ENCODE data around the gene GABBR1. TPM values are rescaled to one million over a fixed set of nuclear protein-coding genes. Genes with fewer than 3 reads are reported as not detected.

The GABBR1 gene
- total RNA-seq, 4 donors from 2014 or later = 4.7 to 92.4 (median 16.9) TPM

GRCh38 chr6:29532320-29532951, 100.5 kb downstream of the GABBR1 start:
- Histone ChIP-seq H3K36me3 (no peaks in the 10 kb centered on the region), H3K27ac (no peak overlapping the region), H3K9me3 (no peaks in the 10 kb centered on the region), H3K4me3 (no peak overlapping the region), H3K27me3 (no peaks in the 10 kb centered on the region), H3K4me1 (no peaks in the 10 kb centered on the region)
- no peak for DNase-seq
- TF ChIP-seq POLR2A (IDR thresholded peaks at IDR 0.05) = no peak
- TF ChIP-seq CTCF (IDR thresholded peaks at IDR 0.05) = no peak

GRCh38 chr6:29531668-29532067, 101.3 kb downstream of the GABBR1 start:
- Histone ChIP-seq H3K4me3 (no peak overlapping the region), H3K27ac (no peak overlapping the region), H3K27me3 (no peaks in the 10 kb centered on the region), H3K9me3 (no peaks in the 10 kb centered on the region), H3K36me3 (no peaks in the 10 kb centered on the region), H3K4me1 (no peaks in the 10 kb centered on the region)
- TF ChIP-seq CTCF (IDR thresholded peaks at IDR 0.05) = no peak
- no peak for TF ChIP-seq POLR2A (IDR thresholded peaks at IDR 0.05)
- no peak for DNase-seq

GRCh38 chr6:29530671-29531310, 102.2 kb downstream of the GABBR1 start:
- Histone ChIP-seq H3K4me1 (no peaks in the 10 kb centered on the region), H3K27me3 (no peaks in the 10 kb centered on the region), H3K9me3 (no peaks in the 10 kb centered on the region), H3K27ac (no peak overlapping the region), H3K36me3 (no peaks in the 10 kb centered on the region), H3K4me3 (no peak overlapping the region)
- TF ChIP-seq POLR2A (IDR thresholded peaks at IDR 0.05) (no peak), CTCF (IDR thresholded peaks at IDR 0.05) (no peak)
- no peak for DNase-seq

GRCh38 chr6:29529956-29530355, 103.0 kb downstream of the GABBR1 start:
- H3K36me3 ChIP-seq = no peaks in the 10 kb centered on the region
- DNase-seq = no peak
- H3K27ac ChIP-seq = no peak overlapping the region
- H3K4me3 ChIP-seq = no peak overlapping the region
- H3K9me3 ChIP-seq = no peaks in the 10 kb centered on the region
- H3K4me1 ChIP-seq = no peaks in the 10 kb centered on the region
- no peaks in the 10 kb centered on the region for H3K27me3 ChIP-seq
- TF ChIP-seq CTCF (IDR thresholded peaks at IDR 0.05) (no peak), POLR2A (IDR thresholded peaks at IDR 0.05) (no peak)

- Histone ChIP-seq H3K27ac (no peak overlapping the region), H3K4me3 (no peak overlapping the region), H3K9me3 (no peaks in the 10 kb centered on the region), H3K4me1 (no peaks in the 10 kb centered on the region), H3K27me3 (no peaks in the 10 kb centered on the region), H3K36me3 (no peaks in the 10 kb centered on the region)
- TF ChIP-seq POLR2A (IDR thresholded peaks at IDR 0.05) (no peak), CTCF (IDR thresholded peaks at IDR 0.05) (no peak)
- DNase-seq = no peak
Observed at GRCh38 chr6:29528988-29529560, 103.9 kb downstream of the GABBR1 start.
